ENCODE measurements around the gene FAM217A. TPM values are rescaled to one million over a fixed set of nuclear protein-coding genes. Genes with fewer than 3 reads are reported as not detected.

The FAM217A gene
- total and polyA plus RNA-seq, 2 of the 8 experiments (the other 6 are each of a cell fraction or from before 2014, with no cell fraction given) = 0.03 TPM; not detected in 1

GRCh38 chr6:4039348-4039747 is 39.6 kb downstream of the FAM217A start:
- H3K36me3 ChIP-seq (ENCODE audit: control insufficient read depth in 2 of 4, insufficient read depth in 4 of 4, low read length in 3 of 4) = peaks cover 18 to 77% (median 57%) of the 10 kb centered on the region in 4 experiments
- H2AK5ac ChIP-seq (ENCODE audit: low read depth, low read length) = no peak overlapping the region
- H2BK5ac ChIP-seq (ENCODE audit: low read depth, low read length) = no peak overlapping the region
- H3K4me1 ChIP-seq (replicated peaks in 1 of 4; ENCODE audit: control insufficient read depth in 3 of 4, insufficient read depth in 4 of 4, low read length in 3 of 4) = no peaks in the 10 kb centered on the region
- H3K27ac ChIP-seq (ENCODE audit: low read depth, low read length) = no peak overlapping the region
- no peak overlapping the region for H3K9ac ChIP-seq (replicated peaks in 1 of 4; ENCODE audit: extremely low read depth in 1 of 4, low read depth in 3 of 4, low read length in 3 of 4)
- FAIRE-seq (no peak), DNase-seq (ENCODE audit: low read depth in 1 of 2, low spot score in 2 of 2) (no peak)
- TF ChIP-seq RNF2 (IDR thresholded peaks at IDR 0.05; ENCODE audit: borderline replicate concordance, low read depth, low read length, missing control alignments, poor library complexity, severe bottlenecking) = no peak
- no peak for TF ChIP-seq BRCA1 (IDR thresholded peaks at IDR 0.05; ENCODE audit: low read depth, low read length)
- TF ChIP-seq CBX5 (IDR thresholded peaks at IDR 0.05; ENCODE audit: low read depth, low read length) = no peak
- H3K4me2 ChIP-seq (ENCODE audit: insufficient read depth in 1 of 2, low read depth in 2 of 2, low read length in 2 of 2) = no peak overlapping the region
- H4K5ac ChIP-seq (ENCODE audit: insufficient read length, low read depth, low read length) = no peak overlapping the region
- H3K79me1 ChIP-seq (ENCODE audit: low read depth, low read length) = peaks cover 4% of the 10 kb centered on the region; the same call in 1 of the 2 replicates
- H3K56ac ChIP-seq (replicated peaks; ENCODE audit: insufficient read length, low read depth, low read length) = no peak overlapping the region
- H2BK120ac ChIP-seq (replicated peaks; ENCODE audit: low read depth, low read length) = no peak overlapping the region
- no peak overlapping the region for H2BK15ac ChIP-seq (ENCODE audit: low read length)
- no peak overlapping the region for H3K14ac ChIP-seq (ENCODE audit: insufficient read length)
- H3K27me3 ChIP-seq (replicated peaks in 1 of 4; ENCODE audit: control insufficient read depth in 3 of 4, extremely low read depth in 1 of 4, insufficient read depth in 3 of 4, low read length in 3 of 4) = no peaks in the 10 kb centered on the region
- CTCF ChIA-PET (ENCODE audit: partially characterized antibody) = interaction anchor here (0.7 to 2.6 kb wide), 5 partner anchors 11 to 190 kb away, joined by 3 to 6 read pairs (median 5); partner anchors contain the start of gene FAM50B
- H2AFZ ChIP-seq (ENCODE audit: low read length) = no peak overlapping the region
- H3K4ac ChIP-seq (replicated peaks; ENCODE audit: insufficient read length, low read depth, low read length) = no peak overlapping the region
- H4K20me1 ChIP-seq (replicated peaks in 1 of 2; ENCODE audit: control insufficient read depth in 1 of 2, insufficient read depth in 2 of 2, low read length in 2 of 2) = peaks cover 8 to 11% of the 10 kb centered on the region in 2 experiments
- H4K91ac ChIP-seq (replicated peaks; ENCODE audit: insufficient read length, low read length) = no peak overlapping the region
- peaks cover 0 to 43% of the 10 kb centered on the region in 2 experiments; a peak in 3 of 4 replicates for H3K79me2 ChIP-seq (ENCODE audit: control insufficient read depth in 1 of 2, insufficient read depth in 2 of 2, low read length in 2 of 2)
- no peak overlapping the region for H3K23ac ChIP-seq (ENCODE audit: insufficient read length)
- 88% methylated on average over 1 of the region's 1 CpG; no CpG with 5 or more reads in 1 of the 2 experiments for WGBS, 2 experiments (ENCODE audit: extremely low coverage in 1 of 2, insufficient coverage in 1 of 2, insufficient read length in 1 of 2, insufficient replicate concordance in 2 of 2, low coverage in 1 of 2, low lambda C conversion rate in 2 of 2, missing lambda C conversion rate in 1 of 2)
- no peak overlapping the region for H2BK20ac ChIP-seq (ENCODE audit: low read length)
- H3K4me3 ChIP-seq (ENCODE audit: extremely low read depth in 1 of 4, insufficient read depth in 2 of 4, low read depth in 3 of 4, low read length in 4 of 4) = no peak overlapping the region
- H4K8ac ChIP-seq (ENCODE audit: extremely low read depth, insufficient read depth, low read length) = no peak overlapping the region
- H3K23me2 ChIP-seq (ENCODE audit: low read depth, low read length) = no peaks in the 10 kb centered on the region; the same call in 1 of the 2 replicates
- no peak overlapping the region for H2BK12ac ChIP-seq (ENCODE audit: low read depth, low read length)
- POLR2A ChIA-PET (ENCODE audit: partially characterized antibody) = interaction anchor here (0.6 to 0.9 kb wide), 2 partner anchors 15 to 18 kb away, joined by 3 read pairs; a partner anchor contains a TSS
- no peak overlapping the region for H3K18ac ChIP-seq (ENCODE audit: extremely low read depth, low read length)
- no peaks in the 10 kb centered on the region for H3K9me3 ChIP-seq (ENCODE audit: insufficient read depth in 2 of 2, low read depth in 1 of 2, low read length in 1 of 2)

Data from H1 (cell line).